Measurements from ENCODE around the gene CCDC43. TPM values are rescaled to one million over a fixed set of nuclear protein-coding genes. Genes with fewer than 3 reads are reported as not detected.

Gene CCDC43
- total and polyA plus RNA-seq, 2 of the 13 experiments (the other 11 are each of a cell fraction or from before 2014, with no cell fraction given), result 17.5 to 94.8 TPM

DNA sequence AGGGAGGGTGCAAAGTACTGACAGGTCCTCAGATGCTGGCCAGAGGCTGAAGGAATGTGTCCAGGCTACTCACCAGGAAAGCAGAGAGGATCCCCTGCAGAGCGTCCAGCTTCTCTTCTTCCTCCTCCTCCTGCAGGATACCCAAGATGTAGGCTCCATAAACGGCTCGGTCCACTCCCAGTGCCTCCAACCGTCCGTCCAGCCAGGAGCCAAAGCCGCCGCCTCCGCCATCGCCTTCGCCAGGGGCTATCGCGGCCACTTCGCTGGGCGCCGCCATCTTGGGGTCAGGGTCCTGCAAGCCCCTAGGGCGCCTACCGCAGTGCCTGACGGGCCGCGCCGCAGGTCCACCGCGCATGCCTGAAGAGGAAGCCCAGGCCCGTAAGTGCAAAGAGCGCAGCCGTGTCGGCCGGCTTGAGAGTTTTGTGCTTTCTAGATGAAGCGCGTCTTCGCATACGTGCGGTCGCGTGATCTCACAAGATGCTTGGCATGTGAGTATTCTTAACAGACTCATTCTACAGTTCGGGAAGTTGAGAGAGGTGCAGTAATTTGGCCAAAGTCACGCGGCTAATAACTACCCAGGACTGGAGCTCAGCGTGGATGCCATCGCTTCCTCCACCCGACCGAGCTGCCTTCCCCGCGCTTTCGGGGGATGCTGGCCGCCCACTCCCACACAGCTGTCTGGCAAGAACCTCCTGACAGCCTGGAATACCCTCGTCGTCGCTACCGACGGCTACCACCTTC, at the start of gene CCDC43 (continued):
- TF ChIP-seq U2AF2 (IDR thresholded peaks at IDR 0.05; ENCODE audit: low read depth, low read length) (0 out of 2 replicates have a peak, but pooled peaks have one; percentile 41), HIVEP1 (CRISPR knock-in tag; IDR thresholded peaks at IDR 0.05) (peak; percentile 90), ZNF761 (CRISPR knock-in tag; conservative IDR thresholded peaks at IDR 0.05) (0 out of 2 replicates have a peak, but pooled peaks have one; percentile 47), HNRNPH1 (optimal IDR thresholded peaks at IDR 0.05; ENCODE audit: low read depth, low read length) (no peak), ZNF30 (CRISPR knock-in tag; IDR thresholded peaks at IDR 0.05) (no peak), HOXD1 (CRISPR knock-in tag; IDR thresholded peaks at IDR 0.05) (peak; percentile 79), ZNF354B (CRISPR knock-in tag; IDR thresholded peaks at IDR 0.05) (0 out of 2 replicates have a peak, but pooled peaks have one; percentile 60), ZNF788 (CRISPR knock-in tag; IDR thresholded peaks at IDR 0.05; ENCODE audit: borderline replicate concordance) (peak; percentile 96), PHB2 (IDR thresholded peaks at IDR 0.05; ENCODE audit: partially characterized antibody) (no peak), PCBP2 (optimal IDR thresholded peaks at IDR 0.05; ENCODE audit: low read depth, low read length, poor library complexity, severe bottlenecking) (no peak), ZNF468 (CRISPR knock-in tag; IDR thresholded peaks at IDR 0.05) (no peak), ZNF652 (CRISPR knock-in tag; IDR thresholded peaks at IDR 0.05; ENCODE audit: borderline replicate concordance, low read depth) (no peak; the same call in 1 of the 2 replicates), ZBTB42 (CRISPR knock-in tag; IDR thresholded peaks at IDR 0.05) (no peak; the same call in 1 of the 2 replicates)
- TF ChIP-seq, protein P1, sequence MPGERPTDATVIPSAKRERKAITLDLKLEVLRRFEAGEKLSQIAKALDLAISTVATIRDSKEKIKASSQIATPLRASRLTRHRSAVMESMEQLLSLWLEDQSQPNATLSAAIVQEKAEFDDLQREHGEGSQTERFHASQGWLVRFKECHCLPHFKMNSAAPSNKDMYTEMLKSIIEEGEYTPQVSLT (CRISPR knock-in tag; IDR thresholded peaks at IDR 0.05; ENCODE audit: borderline replicate concordance, low read depth), result no peak
- TF ChIP-seq, protein P2, sequence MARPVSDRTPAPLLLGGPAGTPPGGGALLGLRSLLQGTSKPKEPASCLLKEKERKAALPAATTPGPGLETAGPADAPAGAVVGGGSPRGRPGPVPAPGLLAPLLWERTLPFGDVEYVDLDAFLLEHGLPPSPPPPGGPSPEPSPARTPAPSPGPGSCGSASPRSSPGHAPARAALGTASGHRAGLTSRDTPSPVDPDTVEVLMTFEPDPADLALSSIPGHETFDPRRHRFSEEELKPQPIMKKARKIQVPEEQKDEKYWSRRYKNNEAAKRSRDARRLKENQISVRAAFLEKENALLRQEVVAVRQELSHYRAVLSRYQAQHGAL (CRISPR knock-in tag; IDR thresholded peaks at IDR 0.05; ENCODE audit: not compliant biosample characterization), result no peak
- TF ChIP-seq, protein P3, sequence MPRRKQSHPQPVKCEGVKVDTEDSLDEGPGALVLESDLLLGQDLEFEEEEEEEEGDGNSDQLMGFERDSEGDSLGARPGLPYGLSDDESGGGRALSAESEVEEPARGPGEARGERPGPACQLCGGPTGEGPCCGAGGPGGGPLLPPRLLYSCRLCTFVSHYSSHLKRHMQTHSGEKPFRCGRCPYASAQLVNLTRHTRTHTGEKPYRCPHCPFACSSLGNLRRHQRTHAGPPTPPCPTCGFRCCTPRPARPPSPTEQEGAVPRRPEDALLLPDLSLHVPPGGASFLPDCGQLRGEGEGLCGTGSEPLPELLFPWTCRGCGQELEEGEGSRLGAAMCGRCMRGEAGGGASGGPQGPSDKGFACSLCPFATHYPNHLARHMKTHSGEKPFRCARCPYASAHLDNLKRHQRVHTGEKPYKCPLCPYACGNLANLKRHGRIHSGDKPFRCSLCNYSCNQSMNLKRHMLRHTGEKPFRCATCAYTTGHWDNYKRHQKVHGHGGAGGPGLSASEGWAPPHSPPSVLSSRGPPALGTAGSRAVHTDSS (CRISPR knock-in tag; conservative IDR thresholded peaks at IDR 0.05), result no peak
- TF ChIP-seq, protein P4, sequence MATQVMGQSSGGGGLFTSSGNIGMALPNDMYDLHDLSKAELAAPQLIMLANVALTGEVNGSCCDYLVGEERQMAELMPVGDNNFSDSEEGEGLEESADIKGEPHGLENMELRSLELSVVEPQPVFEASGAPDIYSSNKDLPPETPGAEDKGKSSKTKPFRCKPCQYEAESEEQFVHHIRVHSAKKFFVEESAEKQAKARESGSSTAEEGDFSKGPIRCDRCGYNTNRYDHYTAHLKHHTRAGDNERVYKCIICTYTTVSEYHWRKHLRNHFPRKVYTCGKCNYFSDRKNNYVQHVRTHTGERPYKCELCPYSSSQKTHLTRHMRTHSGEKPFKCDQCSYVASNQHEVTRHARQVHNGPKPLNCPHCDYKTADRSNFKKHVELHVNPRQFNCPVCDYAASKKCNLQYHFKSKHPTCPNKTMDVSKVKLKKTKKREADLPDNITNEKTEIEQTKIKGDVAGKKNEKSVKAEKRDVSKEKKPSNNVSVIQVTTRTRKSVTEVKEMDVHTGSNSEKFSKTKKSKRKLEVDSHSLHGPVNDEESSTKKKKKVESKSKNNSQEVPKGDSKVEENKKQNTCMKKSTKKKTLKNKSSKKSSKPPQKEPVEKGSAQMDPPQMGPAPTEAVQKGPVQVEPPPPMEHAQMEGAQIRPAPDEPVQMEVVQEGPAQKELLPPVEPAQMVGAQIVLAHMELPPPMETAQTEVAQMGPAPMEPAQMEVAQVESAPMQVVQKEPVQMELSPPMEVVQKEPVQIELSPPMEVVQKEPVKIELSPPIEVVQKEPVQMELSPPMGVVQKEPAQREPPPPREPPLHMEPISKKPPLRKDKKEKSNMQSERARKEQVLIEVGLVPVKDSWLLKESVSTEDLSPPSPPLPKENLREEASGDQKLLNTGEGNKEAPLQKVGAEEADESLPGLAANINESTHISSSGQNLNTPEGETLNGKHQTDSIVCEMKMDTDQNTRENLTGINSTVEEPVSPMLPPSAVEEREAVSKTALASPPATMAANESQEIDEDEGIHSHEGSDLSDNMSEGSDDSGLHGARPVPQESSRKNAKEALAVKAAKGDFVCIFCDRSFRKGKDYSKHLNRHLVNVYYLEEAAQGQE (IDR thresholded peaks at IDR 0.05; ENCODE audit: borderline replicate concordance in 1 of 2, low read depth in 1 of 2, low read length in 2 of 2), result peak in 1 of 2 experiments; percentile 79; a peak in 1 of 4 replicates
- TF ChIP-seq, protein P5, sequence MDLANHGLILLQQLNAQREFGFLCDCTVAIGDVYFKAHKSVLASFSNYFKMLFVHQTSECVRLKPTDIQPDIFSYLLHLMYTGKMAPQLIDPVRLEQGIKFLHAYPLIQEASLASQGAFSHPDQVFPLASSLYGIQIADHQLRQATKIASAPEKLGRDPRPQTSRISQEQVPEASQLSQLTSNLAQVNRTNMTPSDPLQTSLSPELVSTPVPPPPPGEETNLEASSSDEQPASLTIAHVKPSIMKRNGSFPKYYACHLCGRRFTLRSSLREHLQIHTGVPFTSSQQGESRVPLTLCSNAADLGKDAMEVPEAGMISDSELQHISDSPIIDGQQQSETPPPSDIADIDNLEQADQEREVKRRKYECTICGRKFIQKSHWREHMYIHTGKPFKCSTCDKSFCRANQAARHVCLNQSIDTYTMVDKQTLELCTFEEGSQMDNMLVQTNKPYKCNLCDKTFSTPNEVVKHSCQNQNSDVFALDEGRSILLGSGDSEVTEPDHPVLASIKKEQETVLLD (CRISPR knock-in tag; IDR thresholded peaks at IDR 0.05; ENCODE audit: low read depth), result peak; percentile 62
- TF ChIP-seq, protein P6, sequence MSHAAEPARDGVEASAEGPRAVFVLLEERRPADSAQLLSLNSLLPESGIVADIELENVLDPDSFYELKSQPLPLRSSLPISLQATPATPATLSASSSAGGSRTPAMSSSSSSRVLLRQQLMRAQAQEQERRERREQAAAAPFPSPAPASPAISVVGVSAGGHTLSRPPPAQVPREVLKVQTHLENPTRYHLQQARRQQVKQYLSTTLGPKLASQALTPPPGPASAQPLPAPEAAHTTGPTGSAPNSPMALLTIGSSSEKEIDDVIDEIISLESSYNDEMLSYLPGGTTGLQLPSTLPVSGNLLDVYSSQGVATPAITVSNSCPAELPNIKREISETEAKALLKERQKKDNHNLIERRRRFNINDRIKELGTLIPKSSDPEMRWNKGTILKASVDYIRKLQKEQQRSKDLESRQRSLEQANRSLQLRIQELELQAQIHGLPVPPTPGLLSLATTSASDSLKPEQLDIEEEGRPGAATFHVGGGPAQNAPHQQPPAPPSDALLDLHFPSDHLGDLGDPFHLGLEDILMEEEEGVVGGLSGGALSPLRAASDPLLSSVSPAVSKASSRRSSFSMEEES (CRISPR knock-in tag; IDR thresholded peaks at IDR 0.05), result no peak; the same call in 1 of the 2 replicates
